Neural cell (in vitro differentiated cells): ENCODE data around the gene ATP8B1. TPM values are rescaled to one million over a fixed set of nuclear protein-coding genes. Genes with fewer than 3 reads are reported as not detected.

Experiments used
- H2AFZ ChIP-seq: fragments of 200-600, 300-800 bp; sonication (generic), shearing (Covaris generic); 2 replicates; pipeline ENCODE4 v1.6.0; 2014; ENCODE audit warnings: low read depth, mild to moderate bottlenecking, antibody characterized with exemption, low read length, moderate library complexity
- H3F3A ChIP-seq: fragments of 200-600 bp; shearing (Covaris generic); 2 replicates; pipeline ENCODE4 v1.6.1; 2016; ENCODE audit warnings: mild to moderate bottlenecking, moderate library complexity, mixed read lengths, antibody characterized with exemption, low read length; ENCODE audit not compliant: insufficient read depth, poor library complexity, severe bottlenecking
- H3K27ac ChIP-seq: fragments of 200-600, 300-800 bp; sonication (generic), shearing (Covaris generic); 2 replicates; pipeline ENCODE4 v1.5.1; 2014; ENCODE audit warnings: mild to moderate bottlenecking, low read length, moderate library complexity
- H3K27me3 ChIP-seq: fragments of 300-800, 200-600 bp; sonication (generic), shearing (Covaris generic); 2 replicates; pipeline ENCODE4 v1.6.0; 2014; ENCODE audit warnings: mild to moderate bottlenecking, low read depth, low read length, moderate library complexity; ENCODE audit not compliant: insufficient read depth
- H3K36me3 ChIP-seq: fragments of 300-800, 200-600 bp; sonication (generic), shearing (Covaris generic); 2 replicates; pipeline ENCODE4 v1.5.1; 2014; ENCODE audit warnings: mild to moderate bottlenecking, antibody characterized with exemption, low read length, moderate library complexity; ENCODE audit not compliant: insufficient read depth
- H3K4me2 ChIP-seq: fragments of 300-800, 200-600 bp; sonication (generic), shearing (Covaris generic); 2 replicates; pipeline ENCODE4 v1.6.0; 2014; ENCODE audit warnings: mild to moderate bottlenecking, low read length
- H3K4me3 ChIP-seq: fragments of 300-800, 200-600 bp; sonication (generic), shearing (Covaris generic); 2 replicates; pipeline ENCODE4 v1.5.1; 2014; ENCODE audit warnings: mild to moderate bottlenecking, low read length, moderate library complexity
- H3K79me2 ChIP-seq: fragments of 200-600 bp; shearing (Covaris generic); replicated peaks from 2 replicates; pipeline ENCODE4 v1.6.0; 2014; ENCODE audit warnings: mild to moderate bottlenecking, low read length, moderate library complexity; ENCODE audit not compliant: insufficient read depth
- H3K9ac ChIP-seq: fragments of 300-800, 200-600 bp; sonication (generic), shearing (Covaris generic); 2 replicates; pipeline ENCODE4 v1.6.1; 2016; ENCODE audit warnings: mild to moderate bottlenecking, low read length, mixed read lengths
- H3K9me2 ChIP-seq: fragments of 200-600 bp; shearing (Covaris generic); 2 replicates; pipeline ENCODE4 v1.6.1; 2016; ENCODE audit warnings: mild to moderate bottlenecking, low read length, mixed read lengths; ENCODE audit not compliant: insufficient read depth
- H3K9me3 ChIP-seq: fragments of 200-600, 300-800 bp; sonication (generic), shearing (Covaris generic); 2 replicates; pipeline ENCODE4 v1.6.1; 2016; ENCODE audit warnings: mild to moderate bottlenecking, mixed run types, low read length, moderate library complexity, mixed read lengths
- H4K20me1 ChIP-seq: fragments of 200-600 bp; shearing (Covaris generic); 2 replicates; pipeline ENCODE4 v1.6.1; 2016; ENCODE audit warnings: mild to moderate bottlenecking, mixed run types; ENCODE audit not compliant: insufficient read depth
- EP300 ChIP-seq: fragments of 450-650 bp; conservative IDR thresholded peaks from 2 replicates; pipeline ENCODE4 v1.6.1; 2014; ENCODE audit warnings: antibody characterized with exemption, mild to moderate bottlenecking, moderate library complexity; ENCODE audit not compliant: poor library complexity, severe bottlenecking
- EZH2 ChIP-seq: fragments of 200-600, 300-800 bp; shearing (Covaris generic), sonication (generic); IDR thresholded peaks from 2 replicates; pipeline ENCODE4 v1.6.1; 2014; ENCODE audit warnings: antibody characterized with exemption, low read length, borderline replicate concordance, mild to moderate bottlenecking; ENCODE audit not compliant: insufficient read depth, poor library complexity, severe bottlenecking
- MXI1 ChIP-seq: fragments of 450-650 bp; conservative IDR thresholded peaks from 2 replicates; pipeline ENCODE4 v1.6.1; 2014; ENCODE audit warnings: antibody characterized with exemption, mild to moderate bottlenecking; ENCODE audit not compliant: poor library complexity, severe bottlenecking
- POLR2AphosphoS5 ChIP-seq: IDR thresholded peaks from 2 replicates; pipeline ENCODE4 v1.6.1; 2012
- RAD21 ChIP-seq: fragments of 450-650 bp; conservative IDR thresholded peaks from 2 replicates; pipeline ENCODE4 v1.6.1; 2014; ENCODE audit warnings: antibody characterized with exemption, mild to moderate bottlenecking, moderate library complexity
- SMC3 ChIP-seq: fragments of 450-650 bp; conservative IDR thresholded peaks from 2 replicates; pipeline ENCODE4 v1.6.1; 2014; ENCODE audit warnings: antibody characterized with exemption, mild to moderate bottlenecking, moderate library complexity; ENCODE audit not compliant: poor library complexity
- TAF1 ChIP-seq: IDR thresholded peaks from 2 replicates; pipeline ENCODE4 v1.6.1; 2012; ENCODE audit warnings: low read depth
- polyA plus RNA-seq: library from polyadenylated mRNA; depleted of rRNA; stranded (reverse); fragments of >200 nt; gene quantifications from 2 replicates; pipeline ENCODE4 v1.2.3, GENCODE V29; 2014
- TF ChIP-seq, protein P1 (sequence below): fragments of 450-650 bp; IDR thresholded peaks from 2 replicates; pipeline ENCODE4 v1.5.1; 2014; ENCODE audit warnings: antibody characterized with exemption, mild to moderate bottlenecking, moderate library complexity; ENCODE audit not compliant: poor library complexity, severe bottlenecking
- TF ChIP-seq, protein P2 (sequence below): IDR thresholded peaks from 2 replicates; pipeline ENCODE4 v1.6.1; 2012; ENCODE audit warnings: borderline replicate concordance

Gene ATP8B1
- polyA plus RNA-seq, 1 donor from 2014 or later, result not detected

DNA sequence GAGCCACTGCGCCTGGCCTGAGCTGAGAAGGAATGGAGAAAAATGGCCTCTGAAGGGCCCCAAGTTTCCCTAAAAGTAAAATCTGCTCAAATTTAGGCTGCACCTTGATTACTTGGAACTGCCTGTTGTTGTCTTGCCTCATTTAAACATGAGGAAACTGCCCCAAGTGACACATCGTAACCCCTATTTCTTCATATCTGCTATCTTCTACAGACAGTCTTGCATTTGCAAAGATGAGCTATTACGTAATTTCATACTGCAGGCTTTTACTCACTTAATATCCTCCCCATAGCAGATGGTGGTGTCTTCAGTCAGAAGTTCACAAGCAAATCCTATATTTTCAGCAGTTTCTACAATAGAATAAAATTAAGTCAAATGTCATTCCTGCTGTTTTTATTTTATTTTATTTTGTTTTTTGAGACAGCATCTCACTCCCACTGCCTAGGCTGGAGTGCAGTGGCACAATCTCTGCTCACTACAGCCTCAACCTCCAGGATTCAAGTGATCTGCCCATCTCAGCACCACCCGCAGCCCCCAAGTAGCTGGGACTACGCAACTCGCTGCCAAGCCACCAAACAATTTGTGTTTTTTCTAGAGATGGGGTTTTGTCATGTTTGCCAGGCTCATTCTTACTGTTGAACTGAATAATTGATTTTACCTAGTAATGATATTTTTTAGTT lies 136.2 kb downstream of the ATP8B1 start:
- no peak overlapping the region for H3K9ac ChIP-seq
- H4K20me1 ChIP-seq, result no peaks in the 10 kb centered on the region
- H3K4me3 ChIP-seq, result no peak overlapping the region
- H3K9me3 ChIP-seq, result no peaks in the 10 kb centered on the region
- H2AFZ ChIP-seq, result no peak overlapping the region
- H3K79me2 ChIP-seq, result no peaks in the 10 kb centered on the region
- no peaks in the 10 kb centered on the region for H3F3A ChIP-seq
- no peaks in the 10 kb centered on the region for H3K27me3 ChIP-seq
- no peaks in the 10 kb centered on the region for H3K36me3 ChIP-seq
- no peak overlapping the region for H3K4me2 ChIP-seq
- no peaks in the 10 kb centered on the region for H3K9me2 ChIP-seq
- no peak overlapping the region for H3K27ac ChIP-seq
- TF ChIP-seq EP300, result no peak
- no peak for TF ChIP-seq EZH2
- TF ChIP-seq, protein P1, sequence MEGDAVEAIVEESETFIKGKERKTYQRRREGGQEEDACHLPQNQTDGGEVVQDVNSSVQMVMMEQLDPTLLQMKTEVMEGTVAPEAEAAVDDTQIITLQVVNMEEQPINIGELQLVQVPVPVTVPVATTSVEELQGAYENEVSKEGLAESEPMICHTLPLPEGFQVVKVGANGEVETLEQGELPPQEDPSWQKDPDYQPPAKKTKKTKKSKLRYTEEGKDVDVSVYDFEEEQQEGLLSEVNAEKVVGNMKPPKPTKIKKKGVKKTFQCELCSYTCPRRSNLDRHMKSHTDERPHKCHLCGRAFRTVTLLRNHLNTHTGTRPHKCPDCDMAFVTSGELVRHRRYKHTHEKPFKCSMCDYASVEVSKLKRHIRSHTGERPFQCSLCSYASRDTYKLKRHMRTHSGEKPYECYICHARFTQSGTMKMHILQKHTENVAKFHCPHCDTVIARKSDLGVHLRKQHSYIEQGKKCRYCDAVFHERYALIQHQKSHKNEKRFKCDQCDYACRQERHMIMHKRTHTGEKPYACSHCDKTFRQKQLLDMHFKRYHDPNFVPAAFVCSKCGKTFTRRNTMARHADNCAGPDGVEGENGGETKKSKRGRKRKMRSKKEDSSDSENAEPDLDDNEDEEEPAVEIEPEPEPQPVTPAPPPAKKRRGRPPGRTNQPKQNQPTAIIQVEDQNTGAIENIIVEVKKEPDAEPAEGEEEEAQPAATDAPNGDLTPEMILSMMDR, result no peak
- TF ChIP-seq, protein P2, sequence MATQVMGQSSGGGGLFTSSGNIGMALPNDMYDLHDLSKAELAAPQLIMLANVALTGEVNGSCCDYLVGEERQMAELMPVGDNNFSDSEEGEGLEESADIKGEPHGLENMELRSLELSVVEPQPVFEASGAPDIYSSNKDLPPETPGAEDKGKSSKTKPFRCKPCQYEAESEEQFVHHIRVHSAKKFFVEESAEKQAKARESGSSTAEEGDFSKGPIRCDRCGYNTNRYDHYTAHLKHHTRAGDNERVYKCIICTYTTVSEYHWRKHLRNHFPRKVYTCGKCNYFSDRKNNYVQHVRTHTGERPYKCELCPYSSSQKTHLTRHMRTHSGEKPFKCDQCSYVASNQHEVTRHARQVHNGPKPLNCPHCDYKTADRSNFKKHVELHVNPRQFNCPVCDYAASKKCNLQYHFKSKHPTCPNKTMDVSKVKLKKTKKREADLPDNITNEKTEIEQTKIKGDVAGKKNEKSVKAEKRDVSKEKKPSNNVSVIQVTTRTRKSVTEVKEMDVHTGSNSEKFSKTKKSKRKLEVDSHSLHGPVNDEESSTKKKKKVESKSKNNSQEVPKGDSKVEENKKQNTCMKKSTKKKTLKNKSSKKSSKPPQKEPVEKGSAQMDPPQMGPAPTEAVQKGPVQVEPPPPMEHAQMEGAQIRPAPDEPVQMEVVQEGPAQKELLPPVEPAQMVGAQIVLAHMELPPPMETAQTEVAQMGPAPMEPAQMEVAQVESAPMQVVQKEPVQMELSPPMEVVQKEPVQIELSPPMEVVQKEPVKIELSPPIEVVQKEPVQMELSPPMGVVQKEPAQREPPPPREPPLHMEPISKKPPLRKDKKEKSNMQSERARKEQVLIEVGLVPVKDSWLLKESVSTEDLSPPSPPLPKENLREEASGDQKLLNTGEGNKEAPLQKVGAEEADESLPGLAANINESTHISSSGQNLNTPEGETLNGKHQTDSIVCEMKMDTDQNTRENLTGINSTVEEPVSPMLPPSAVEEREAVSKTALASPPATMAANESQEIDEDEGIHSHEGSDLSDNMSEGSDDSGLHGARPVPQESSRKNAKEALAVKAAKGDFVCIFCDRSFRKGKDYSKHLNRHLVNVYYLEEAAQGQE, result no peak
- no peak for TF ChIP-seq POLR2AphosphoS5
- TF ChIP-seq MXI1, result no peak
- no peak for TF ChIP-seq SMC3
- no peak for TF ChIP-seq TAF1
- TF ChIP-seq RAD21, result no peak

DNA sequence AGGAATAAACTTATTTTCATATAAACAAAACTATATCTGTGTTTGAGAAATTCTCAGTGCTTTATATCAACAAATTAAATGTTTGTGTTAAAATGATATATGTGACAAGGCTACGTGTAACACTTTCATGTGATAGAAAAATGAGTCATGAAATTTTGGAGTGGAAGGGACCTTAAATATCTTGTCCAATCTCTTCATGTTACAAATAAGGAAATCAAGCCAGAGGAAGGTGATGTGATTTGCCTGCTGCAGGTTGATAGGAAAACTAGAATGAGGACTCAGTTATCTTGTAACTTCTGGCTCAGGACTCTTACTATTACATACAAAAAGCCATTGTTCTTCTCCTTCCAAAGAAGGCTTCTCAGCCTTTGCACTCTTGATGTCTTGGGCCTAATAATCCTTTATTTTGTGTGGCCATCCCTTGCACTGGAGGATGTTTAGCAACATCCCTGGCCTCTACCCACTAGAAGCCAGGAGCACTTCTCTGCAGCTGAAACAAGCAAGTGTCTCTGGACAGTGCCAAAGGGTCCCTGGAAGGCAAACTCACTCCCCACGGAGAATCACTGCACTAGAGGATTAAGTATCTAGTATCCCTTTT lies 138.4 kb downstream of the ATP8B1 start:
- Histone ChIP-seq H3K27me3 (no peaks in the 10 kb centered on the region), H3K9me3 (no peaks in the 10 kb centered on the region), H3K27ac (no peak overlapping the region), H3K4me2 (no peak overlapping the region), H2AFZ (no peak overlapping the region), H3K4me3 (no peak overlapping the region), H3K79me2 (no peaks in the 10 kb centered on the region), H3F3A (no peaks in the 10 kb centered on the region), H3K36me3 (no peaks in the 10 kb centered on the region), H4K20me1 (no peaks in the 10 kb centered on the region), H3K9ac (no peak overlapping the region), H3K9me2 (no peaks in the 10 kb centered on the region)
- TF ChIP-seq MXI1 (no peak), TAF1 (no peak), POLR2AphosphoS5 (no peak)
- TF ChIP-seq, protein P1, result no peak
